HG03196 (cell line): ENCODE data around the gene CHL1.

Experiments
- ATAC-seq: cut with Tn5 transposase; IDR thresholded peaks from one replicate; pipeline ENCODE4 v1.9.1; 2021; ENCODE audit not compliant: unreplicated experiment

Gene CHL1

GRCh38 chr3:217948-218347 is 21.4 kb downstream of the CHL1 start:
- no peak for ATAC-seq

- ATAC-seq = no peak
These were observed 32.0 kb downstream of the CHL1 start for GRCh38 chr3:228442-229182.

- no peak for ATAC-seq
These were observed 32.7 kb downstream of the CHL1 start for GRCh38 chr3:229183-229661.

GRCh38 chr3:236881-237280 is 40.3 kb downstream of the CHL1 start:
- no peak for ATAC-seq

- no peak for ATAC-seq
These were observed 46.2 kb downstream of the CHL1 start for GRCh38 chr3:242602-243355.

- ATAC-seq = no peak
These were observed 46.8 kb downstream of the CHL1 start for GRCh38 chr3:243356-243725.

GRCh38 chr3:244041-244440 is 47.5 kb downstream of the CHL1 start:
- ATAC-seq = no peak

- no peak for ATAC-seq
These were observed 51.4 kb downstream of the CHL1 start for GRCh38 chr3:247916-248315.

- no peak for ATAC-seq
These were observed 52.4 kb downstream of the CHL1 start for GRCh38 chr3:248864-249520.

- no peak for ATAC-seq
These were observed 53.2 kb downstream of the CHL1 start for GRCh38 chr3:249587-250262.

- ATAC-seq = no peak
These were observed 59.9 kb downstream of the CHL1 start for GRCh38 chr3:256501-256900.

- ATAC-seq = no peak
These were observed 61.3 kb downstream of the CHL1 start for GRCh38 chr3:257826-258225.

GRCh38 chr3:260898-261297 is 64.3 kb downstream of the CHL1 start:
- no peak for ATAC-seq

- ATAC-seq = no peak
These were observed 66.8 kb downstream of the CHL1 start for GRCh38 chr3:263393-263792.

- no peak for ATAC-seq
These were observed 68.0 kb downstream of the CHL1 start for GRCh38 chr3:264394-265156.

- no peak for ATAC-seq
These were observed 70.5 kb downstream of the CHL1 start for GRCh38 chr3:267101-267500.

GRCh38 chr3:270688-271087 is 74.1 kb downstream of the CHL1 start:
- ATAC-seq = no peak

- no peak for ATAC-seq
These were observed 78.4 kb downstream of the CHL1 start for GRCh38 chr3:274927-275326.

GRCh38 chr3:277873-278272 is 81.3 kb downstream of the CHL1 start:
- peak; percentile 23 for ATAC-seq

- peak; percentile 88 for ATAC-seq
These were observed 81.9 kb downstream of the CHL1 start for GRCh38 chr3:278300-279064.
